HepG2 (cell line): ENCODE measurements around the gene STK32B. TPM values are rescaled to one million over a fixed set of nuclear protein-coding genes. Genes with fewer than 3 reads are reported as not detected.

ENCODE experiments used
- ATAC-seq: fragments of 200-7000 bp; cut with Tn5 transposase; 3 replicates; pipeline ENCODE4 v1.9.1; 2020; ENCODE audit warnings: mild to moderate bottlenecking, moderate library complexity
- BruUV-seq: library from RNA; stranded (reverse); fragments of 400-500 nt; replicated peaks from 2 replicates; lab custom pipeline; 2021; lab: Mats Ljungman, UMichigan
- CTCF ChIA-PET: fragments of 300-600 bp; formaldehyde crosslinking; extraction: SDS; loops from one replicate; lab custom pipeline; 2021; ENCODE audit warnings: low total read pairs, inconsistent platforms, low intra/inter-chr PET ratio; lab: Yijun Ruan, JAX
- POLR2A ChIA-PET: fragments of 350-600 bp; sonication (Branson Sonifier 250); formaldehyde crosslinking; loops from one replicate; lab custom pipeline; 2020; ENCODE audit warnings: antibody characterized with exemption, inconsistent platforms; lab: Yijun Ruan, JAX
- DNase-seq: peaks from one replicate; pipeline ENCODE4 v3.0.0-alpha.2; 2015; ENCODE audit warnings: low spot score
- FAIRE-seq: peaks from 3 replicates; lab custom pipeline; 2011; peaks lifted over from hg19 to GRCh38; lab: Jason Lieb, UNC
- H2AFZ ChIP-seq: one replicate; pipeline ENCODE4 v1.6.1; 2011; ENCODE audit warnings: low read length, inconsistent platforms
- H3K27ac ChIP-seq: fragments of 300-600 bp; 3 replicates; pipeline ENCODE4 v1.8.0; 2011; ENCODE audit warnings: mixed run types, mild to moderate bottlenecking, mixed read lengths, low read length, inconsistent platforms; ENCODE audit not compliant: insufficient read depth; ENCODE audit errors: extremely low read length
- H3K27me3 ChIP-seq, 2 experiments: fragments of 200-600 bp in 1 of 2; 2 replicates in 1 of 2; 3 replicates in 1 of 2; pipeline versions ENCODE4 v1.6.0 to v1.8.0; 2011; ENCODE audit warnings: low read length in 2 of 2, mild to moderate bottlenecking in 2 of 2, moderate library complexity in 2 of 2, inconsistent platforms in 1 of 2; ENCODE audit not compliant: insufficient read depth in 2 of 2, control insufficient read depth in 1 of 2
- H3K36me3 ChIP-seq, 2 experiments: fragments of 200-600 bp in 1 of 2; replicated peaks in 1 of 2; 2 replicates in 1 of 2; 3 replicates in 1 of 2; pipeline versions ENCODE4 v1.5.1 to v1.8.0; 2011; ENCODE audit warnings: low read length in 2 of 2, inconsistent platforms in 1 of 2; ENCODE audit not compliant: insufficient read depth in 2 of 2, control insufficient read depth in 1 of 2
- H3K4me1 ChIP-seq: 2 replicates; pipeline ENCODE4 v1.5.1; 2012; ENCODE audit warnings: low read length, inconsistent platforms; ENCODE audit not compliant: insufficient read depth
- H3K4me2 ChIP-seq: 2 replicates; pipeline ENCODE4 v1.6.0; 2011; ENCODE audit warnings: low read depth, low read length, inconsistent platforms
- H3K4me3 ChIP-seq, 3 experiments: fragments of 200-600 bp in 1 of 3; sonication (generic), shearing (Covaris generic) in 1 of 3; replicated peaks in 1 of 3; 2 replicates each; pipeline ENCODE4 v1.5.1; 2011 to 2016; ENCODE audit warnings: low read length in 3 of 3, inconsistent platforms in 2 of 3, low read depth in 2 of 3, mild to moderate bottlenecking in 2 of 3, control low read depth in 1 of 3, mixed read lengths in 1 of 3; ENCODE audit not compliant: insufficient read depth in 1 of 3
- H3K79me2 ChIP-seq: one replicate; pipeline ENCODE4 v1.6.1; 2011; ENCODE audit warnings: low read length, inconsistent platforms; ENCODE audit not compliant: insufficient read depth
- H3K9ac ChIP-seq: 2 replicates; pipeline ENCODE4 v1.6.0; 2011; ENCODE audit warnings: mild to moderate bottlenecking, low read depth, low read length, inconsistent platforms; ENCODE audit not compliant: insufficient read depth
- H3K9me3 ChIP-seq: 2 replicates; pipeline ENCODE4 v1.5.1; 2012; ENCODE audit warnings: mild to moderate bottlenecking, low read length
- H4K20me1 ChIP-seq: 2 replicates; pipeline ENCODE4 v1.6.0; 2011; ENCODE audit warnings: inconsistent platforms, mild to moderate bottlenecking, low read length, moderate library complexity; ENCODE audit not compliant: insufficient read depth
- HOXA9 ChIP-seq: sonication (generic); formaldehyde crosslinking; IDR thresholded peaks from 2 replicates; pipeline ENCODE4 v1.8.1; 2022; ENCODE audit warnings: missing genetic modification reagents, mild to moderate bottlenecking, moderate library complexity, borderline replicate concordance
- MNT ChIP-seq: fragments of 450-650 bp; IDR thresholded peaks from 2 replicates; pipeline ENCODE4 v1.6.1; 2016
- PREB ChIP-seq: sonication (generic); formaldehyde crosslinking; IDR thresholded peaks from 2 replicates; pipeline ENCODE4 v1.4.0; 2020; ENCODE audit warnings: missing genetic modification reagents
- SMAD1 ChIP-seq: sonication (generic); formaldehyde crosslinking; IDR thresholded peaks from 2 replicates; pipeline ENCODE4 v1.4.0; 2020; ENCODE audit warnings: missing genetic modification reagents, low read depth, mild to moderate bottlenecking, borderline replicate concordance
- ZNF567 ChIP-seq: sonication (generic); formaldehyde crosslinking; IDR thresholded peaks from 2 replicates; pipeline ENCODE4 v1.8.1; 2023; ENCODE audit warnings: mild to moderate bottlenecking, missing genetic modification reagents, borderline replicate concordance
- WGBS: methylation state at CpG from one replicate; pipeline ENCODE4 v1.1.6; 2017; ENCODE audit warnings: low lambda C conversion rate; 5-methylcytosine and 5-hydroxymethylcytosine counted together
- in situ Hi-C: cut with HindIII; loops from 2 replicates; pipeline ENCODE4 v1.10.0; 2017; ENCODE audit warnings: low pct_unique_long_range_greater_than_20kb; ENCODE audit not compliant: extremely low pct_ligation_motif_present
- intact Hi-C: fragments of 100-400 bp; cut with micrococcal nuclease; formaldehyde crosslinking; loops from one replicate; pipeline ENCODE4 v1.10.0; 2022; ENCODE audit not compliant: unreplicated experiment
- polyA plus RNA-seq, 8 experiments: library from polyadenylated mRNA; depleted of rRNA in 3 of 8; stranded (reverse) in 7 of 8; unstranded in 1 of 8; fragments of >200 nt; fragmentation: Illumina TruSeq in 4 of 8; extraction: Trizol in 4 of 8; gene quantifications; 2 replicates each; pipeline versions ENCODE4 v1.2.1 to v1.2.3, GENCODE V29; 2011 to 2016; ENCODE audit warnings: low read depth in 4 of 8, missing spikeins in 1 of 8, mixed read lengths in 1 of 8; ENCODE audit not compliant: insufficient read depth in 1 of 8
- total RNA-seq, 5 experiments: library from RNA; depleted of rRNA; stranded (reverse); fragments of >200 nt; fragmentation: Illumina TruSeq; extraction: Trizol; gene quantifications; 2 replicates each; pipeline ENCODE4 v1.2.3, GENCODE V29; 2016; ENCODE audit warnings: low read depth in 1 of 5

Gene STK32B
- total and polyA plus RNA-seq, 2 of the 13 experiments (the other 11 are each of a cell fraction or from before 2014, with no cell fraction given): not detected

GRCh38 chr4:5276475-5277075, 225.3 kb downstream of the STK32B start:
- 43% methylated on average over 11 of the region's 11 CpGs for WGBS
- ATAC-seq (no peak), DNase-seq (no peak)
- Histone ChIP-seq H2AFZ (no peak overlapping the region), H3K9ac (no peak overlapping the region), H3K9me3 (no peaks in the 10 kb centered on the region), H4K20me1 (no peaks in the 10 kb centered on the region), H3K27me3 (no peaks in the 10 kb centered on the region), H3K27ac (no peak overlapping the region), H3K79me2 (no peaks in the 10 kb centered on the region), H3K4me2 (no peak overlapping the region), H3K4me3 (no peak overlapping the region)
- intact Hi-C loops: no loop called here
- CTCF ChIA-PET: no interaction called here
- BruUV-seq: no TSS peak
- TF ChIP-seq PREB (CRISPR knock-in tag) (no peak), MNT (peak; percentile 91), SMAD1 (CRISPR knock-in tag) (no peak), HOXA9 (no peak), ZNF567 (CRISPR knock-in tag) (no peak)
- TF ChIP-seq, all 625 proteins: peak for 1
- in situ Hi-C loops: no loop called here
- H3K4me1 ChIP-seq: peaks cover 20% of the 10 kb centered on the region
- POLR2A ChIA-PET: no interaction called here
- no peaks in the 10 kb centered on the region for H3K36me3 ChIP-seq
- FAIRE-seq: no peak
